KOPT-K1 (cell line): ENCODE measurements around the gene CCDC106.

Source experiments
- H3K27ac ChIP-seq: fragments of 200-600 bp; sonication (generic); 2 replicates; pipeline ENCODE4 v1.5.1; 2016; ENCODE audit warnings: antibody characterized with exemption, mild to moderate bottlenecking, low read depth, low read length; ENCODE audit not compliant: poor library complexity, severe bottlenecking
- H3K36me3 ChIP-seq: fragments of 200-600 bp; sonication (generic); 2 replicates; pipeline ENCODE4 v1.5.1; 2017; ENCODE audit warnings: antibody characterized with exemption, mild to moderate bottlenecking, low read length, moderate library complexity; ENCODE audit not compliant: insufficient read depth
- H3K9me3 ChIP-seq: fragments of 200-600 bp; sonication (generic); 2 replicates; pipeline ENCODE4 v1.5.1; 2017; ENCODE audit warnings: antibody characterized with exemption, low read length, mild to moderate bottlenecking; ENCODE audit not compliant: insufficient read depth, poor library complexity, severe bottlenecking

The CCDC106 gene

GRCh38 chr19:55660404-55660803 lies 12.4 kb downstream of the CCDC106 start:
- Histone ChIP-seq H3K9me3 (no peaks in the 10 kb centered on the region), H3K36me3 (peaks cover 95% of the 10 kb centered on the region), H3K27ac (no peak overlapping the region)

- Histone ChIP-seq H3K27ac (no peak overlapping the region), H3K36me3 (peaks cover 98% of the 10 kb centered on the region), H3K9me3 (no peaks in the 10 kb centered on the region)
These were observed 13.0 kb downstream of the CCDC106 start for GRCh38 chr19:55660991-55661390.

GRCh38 chr19:55661826-55662225 lies 13.8 kb downstream of the CCDC106 start:
- H3K27ac ChIP-seq, result no peak overlapping the region

GRCh38 chr19:55663846-55664536 lies 16.0 kb downstream of the CCDC106 start:
- no peak overlapping the region for H3K27ac ChIP-seq
- H3K9me3 ChIP-seq, result no peaks in the 10 kb centered on the region
- peaks cover 100% of the 10 kb centered on the region for H3K36me3 ChIP-seq

More at GRCh38 chr19:55661826-55662225, 13.8 kb downstream of the CCDC106 start:
- H3K36me3 ChIP-seq, result peaks cover 99% of the 10 kb centered on the region
- H3K9me3 ChIP-seq, result no peaks in the 10 kb centered on the region

GRCh38 chr19:55666343-55667005 lies 18.5 kb downstream of the CCDC106 start:
- H3K27ac ChIP-seq, result no peak overlapping the region

GRCh38 chr19:55667006-55667381 lies 19.0 kb downstream of the CCDC106 start:
- peaks cover 100% of the 10 kb centered on the region for H3K36me3 ChIP-seq
- H3K9me3 ChIP-seq, result no peaks in the 10 kb centered on the region
- H3K27ac ChIP-seq, result no peak overlapping the region

More at GRCh38 chr19:55666343-55667005, 18.5 kb downstream of the CCDC106 start:
- H3K9me3 ChIP-seq, result no peaks in the 10 kb centered on the region
- H3K36me3 ChIP-seq, result peaks cover 100% of the 10 kb centered on the region

GRCh38 chr19:55667511-55667910 lies 19.5 kb downstream of the CCDC106 start:
- H3K9me3 ChIP-seq, result no peaks in the 10 kb centered on the region
- H3K27ac ChIP-seq, result no peak overlapping the region
- peaks cover 100% of the 10 kb centered on the region for H3K36me3 ChIP-seq

- H3K36me3 ChIP-seq, result peaks cover 99% of the 10 kb centered on the region
- H3K27ac ChIP-seq, result no peak overlapping the region
- no peaks in the 10 kb centered on the region for H3K9me3 ChIP-seq
These were observed 19.9 kb downstream of the CCDC106 start for GRCh38 chr19:55667958-55668357.

- H3K9me3 ChIP-seq, result no peaks in the 10 kb centered on the region
- peaks cover 99% of the 10 kb centered on the region for H3K36me3 ChIP-seq
- H3K27ac ChIP-seq, result no peak overlapping the region
These were observed 20.8 kb downstream of the CCDC106 start for GRCh38 chr19:55668603-55669348.

GRCh38 chr19:55669418-55670279 lies 21.6 kb downstream of the CCDC106 start:
- H3K36me3 ChIP-seq, result peaks cover 96% of the 10 kb centered on the region

GRCh38 chr19:55670280-55671053 lies 22.5 kb downstream of the CCDC106 start:
- H3K36me3 ChIP-seq, result peaks cover 88% of the 10 kb centered on the region
- H3K9me3 ChIP-seq, result no peaks in the 10 kb centered on the region
- no peak overlapping the region for H3K27ac ChIP-seq

More at GRCh38 chr19:55669418-55670279, 21.6 kb downstream of the CCDC106 start:
- H3K9me3 ChIP-seq, result no peaks in the 10 kb centered on the region
- H3K27ac ChIP-seq, result no peak overlapping the region

GRCh38 chr19:55671054-55671378 lies 23.0 kb downstream of the CCDC106 start:
- H3K36me3 ChIP-seq, result peaks cover 82% of the 10 kb centered on the region
- no peaks in the 10 kb centered on the region for H3K9me3 ChIP-seq
- no peak overlapping the region for H3K27ac ChIP-seq

- Histone ChIP-seq H3K9me3 (no peaks in the 10 kb centered on the region), H3K36me3 (peaks cover 75% of the 10 kb centered on the region), H3K27ac (no peak overlapping the region)
These were observed 24.4 kb downstream of the CCDC106 start for GRCh38 chr19:55672418-55672817.

- Histone ChIP-seq H3K9me3 (no peaks in the 10 kb centered on the region), H3K27ac (no peak overlapping the region), H3K36me3 (peaks cover 75% of the 10 kb centered on the region)
These were observed 25.5 kb downstream of the CCDC106 start for GRCh38 chr19:55673465-55673864.
